Measurements from ENCODE around the gene RAB40B. TPM values are rescaled to one million over a fixed set of nuclear protein-coding genes. Genes with fewer than 3 reads are reported as not detected.
"Not testable (repeated sequence)": the region's sequence is repeated elsewhere in the genome, so short reads cannot be mapped to it uniquely, and the experiment has no call there.

RAB40B gene
- 11.5 TPM for total RNA-seq
- long read RNA-seq, transcript RAB40B-206 (6 exons, 3,859 nt) = major isoform, 13 of 18 reads
- long read RNA-seq, partial matches to known transcripts = 2 of 18 reads
- long read RNA-seq, other reads (novel, unspliced or antisense) = 2 of 18 reads

- peak within 1 kb of the TSS; percentile 47 for H3K27ac ChIP-seq
- ATAC-seq = peak; percentile 98
- intact Hi-C loops (cut with DNase I) = no loop called here
Observed at GRCh38 chr17:82698065-82698973, at the start of gene RAB40B. Gene RAB40B, minus strand, starts transcription at chr17:82698698. Its CDS starts 102 bp downstream, at chr17:82698596.

GRCh38 chr17:82745524-82745923 lies 47.0 kb upstream of the RAB40B start:
- peak; percentile 47 for ATAC-seq
- Histone ChIP-seq H3K27me3 (no peaks in the 10 kb centered on the region), H3K4me3 (no peak overlapping the region), H3K36me3 (peaks cover 20% of the 10 kb centered on the region), H3K4me1 (no peaks in the 10 kb centered on the region), H3K27ac (peak overlapping the region; percentile 11), H3K9me3 (no peaks in the 10 kb centered on the region)
- TF ChIP-seq CTCF (IDR thresholded peaks at IDR 0.05) = no peak
- intact Hi-C loops (cut with DNase I) = no loop called here
- no peak for DNase-seq

More at GRCh38 chr17:82698065-82698973, at the start of gene RAB40B:
- no peaks in the 10 kb centered on the region for H3K27me3 ChIP-seq
- peak; percentile 100 for DNase-seq
- peaks cover 13% of the 10 kb centered on the region for H3K4me1 ChIP-seq
- peak within 1 kb of the TSS; percentile 78 for H3K4me3 ChIP-seq
- H3K36me3 ChIP-seq = no peaks in the 10 kb centered on the region
- H3K9me3 ChIP-seq = no peaks in the 10 kb centered on the region
- no peak for TF ChIP-seq CTCF (IDR thresholded peaks at IDR 0.05)

GRCh38 chr17:82744736-82745135 lies 46.2 kb upstream of the RAB40B start:
- peak overlapping the region; percentile 17 for H3K27ac ChIP-seq
- DNase-seq; ATAC-seq; H3K4me3 ChIP-seq; H3K9me3 ChIP-seq; intact Hi-C loops (cut with DNase I); H3K27me3 ChIP-seq; H3K4me1 ChIP-seq: not testable (repeated sequence)
- H3K36me3 ChIP-seq = peaks cover 23% of the 10 kb centered on the region

- Histone ChIP-seq H3K27ac (no peak overlapping the region), H3K4me1 (no peaks in the 10 kb centered on the region), H3K27me3 (no peaks in the 10 kb centered on the region), H3K36me3 (peaks cover 24% of the 10 kb centered on the region), H3K9me3 (no peaks in the 10 kb centered on the region), H3K4me3 (no peak overlapping the region)
- ATAC-seq (peak; percentile 42), DNase-seq (no peak)
- TF ChIP-seq CTCF (IDR thresholded peaks at IDR 0.05) = no peak
- intact Hi-C loops (cut with DNase I) = no loop called here
Observed at GRCh38 chr17:82743344-82744219, 45.1 kb upstream of the RAB40B start.

- Histone ChIP-seq H3K36me3 (peaks cover 24% of the 10 kb centered on the region), H3K27me3 (no peaks in the 10 kb centered on the region), H3K4me3 (no peak overlapping the region), H3K4me1 (peaks cover 5% of the 10 kb centered on the region), H3K9me3 (no peaks in the 10 kb centered on the region), H3K27ac (no peak overlapping the region)
- no peak for TF ChIP-seq CTCF (IDR thresholded peaks at IDR 0.05)
- no peak for DNase-seq
- ATAC-seq = no peak
- intact Hi-C loops (cut with DNase I) = no loop called here
Observed at GRCh38 chr17:82740906-82741759, 42.6 kb upstream of the RAB40B start.

All from upper lobe of right lung (tissue), 1 donor.